Kidney (tissue), 14 donors: ENCODE measurements around the gene CFAP92. TPM values are rescaled to one million over a fixed set of nuclear protein-coding genes. Genes with fewer than 3 reads are reported as not detected.
"Not testable (repeated sequence)": the region's sequence is repeated elsewhere in the genome, so short reads cannot be mapped to it uniquely, and the experiment has no call there.

Source experiments
- DNase-seq, 5 donors: peaks; one replicate each; pipeline ENCODE4 v3.0.0-alpha.2; 2013 to 2020
- FAIRE-seq: peaks from 2 replicates; lab custom pipeline; 2012; peaks lifted over from hg19 to GRCh38; lab: Jason Lieb, UNC
- H3K27ac ChIP-seq, 2 donors: one replicate each; pipeline ENCODE4 v1.7.0; 2013; ENCODE audit warnings: low read depth in 2 of 2, low read length in 2 of 2, inconsistent platforms in 1 of 2
- H3K27me3 ChIP-seq: one replicate; pipeline ENCODE4 v1.7.1; 2013; ENCODE audit warnings: low read length, inconsistent platforms; ENCODE audit not compliant: control insufficient read depth, insufficient read depth
- H3K36me3 ChIP-seq, 3 donors: one replicate each; pipeline versions ENCODE4 v1.7.0 to v1.7.1; 2013; ENCODE audit warnings: low read length in 3 of 3, control low read depth in 1 of 3, inconsistent platforms in 1 of 3; ENCODE audit not compliant: insufficient read depth in 3 of 3, control insufficient read depth in 2 of 3
- H3K4me1 ChIP-seq, 3 donors: one replicate each; pipeline versions ENCODE4 v1.7.0 to v1.7.1; 2013; ENCODE audit warnings: low read length in 3 of 3, inconsistent platforms in 1 of 3, low read depth in 1 of 3; ENCODE audit not compliant: control insufficient read depth in 2 of 3, insufficient read depth in 2 of 3
- H3K4me3 ChIP-seq, 3 donors: one replicate each; pipeline versions ENCODE4 v1.7.0 to v1.8.1; 2013; ENCODE audit warnings: low read length in 3 of 3, control low read depth in 1 of 3, inconsistent platforms in 1 of 3
- H3K9ac ChIP-seq, 3 donors: one replicate each; pipeline versions ENCODE4 v1.7.0 to v1.7.1; 2013; ENCODE audit warnings: low read length in 3 of 3, control low read depth in 1 of 3, inconsistent platforms in 1 of 3
- H3K9me3 ChIP-seq, 3 donors: one replicate each; pipeline versions ENCODE4 v1.7.0 to v1.7.1; 2013; ENCODE audit warnings: low read length in 3 of 3, control low read depth in 1 of 3, inconsistent platforms in 1 of 3; ENCODE audit not compliant: control insufficient read depth in 2 of 3, insufficient read depth in 1 of 3
- CTCF ChIP-seq: IDR thresholded peaks from 3 replicates; pipeline ENCODE4 v1.5.1; 2012; ENCODE audit warnings: mild to moderate bottlenecking, moderate library complexity, borderline replicate concordance; ENCODE audit not compliant: insufficient read depth; ENCODE audit errors: extremely low read depth
- intact Hi-C: fragments of 100-400 bp; cut with DNase I; formaldehyde crosslinking; loops from one replicate; pipeline ENCODE4 v1.11.1; 2022
- polyA plus RNA-seq: library from polyadenylated mRNA; stranded (reverse); fragments of 350-450 nt; fragmentation: Illumina TruSeq; extraction: RNeasy Lipid Tissue Mini Kit (QIAGEN cat#74804); gene quantifications from one replicate; pipeline ENCODE4 v1.2.3, GENCODE V29; 2014; ENCODE audit warnings: low read depth, low replicate concordance; ENCODE audit not compliant: insufficient read depth
- total RNA-seq: library from RNA; stranded (reverse); fragmentation: NEBNext Ultra II Directional; extraction: Animal tissue kit (Norgen Biotek cat#: 25700); gene quantifications from one replicate; pipeline ENCODE4 v1.2.1, GENCODE V29; 2021
- donor health status: control.
- donor health status: control.
- donor health status: control.
- donor health status: control.
- donor health status: control.
- donor health status: DM: yes; HTN: yes; CAD: no.
- donor health status: Normal renal cell carcinoma (clear cell type).

CFAP92 gene
- total and polyA plus RNA-seq, 2 donors from 2014 or later, result 0.56 to 0.60 TPM

GRCh38 chr3:128884992-128885391 lies 108.9 kb downstream of the CFAP92 start:
- TF ChIP-seq CTCF, result no peak
- FAIRE-seq (no peak), DNase-seq (no peak)

GRCh38 chr3:128882719-128883118 lies 111.2 kb downstream of the CFAP92 start:
- no peak for DNase-seq
- no peak for FAIRE-seq
- H3K4me1 ChIP-seq, result peaks cover 0 to 18% (median 10%) of the 10 kb centered on the region in 3 donors
- no peak overlapping the region for H3K4me3 ChIP-seq
- TF ChIP-seq CTCF, result no peak
- H3K9ac ChIP-seq, result no peak overlapping the region
- H3K9me3 ChIP-seq, result no peaks in the 10 kb centered on the region
- H3K27me3 ChIP-seq, result no peaks in the 10 kb centered on the region
- H3K27ac ChIP-seq, result no peak overlapping the region
- intact Hi-C loops, result no loop called here
- peaks cover 0 to 7% (median 0%) of the 10 kb centered on the region in 3 donors for H3K36me3 ChIP-seq

More at GRCh38 chr3:128884992-128885391, 108.9 kb downstream of the CFAP92 start:
- Histone ChIP-seq H3K27ac (no peak overlapping the region), H3K4me1 (peaks cover 0 to 10% (median 2%) of the 10 kb centered on the region in 3 donors), H3K4me3 (no peak overlapping the region), H3K9me3 (no peaks in the 10 kb centered on the region), H3K36me3 (peaks cover 0 to 10% (median 0%) of the 10 kb centered on the region in 3 donors), H3K9ac (no peak overlapping the region), H3K27me3 (no peaks in the 10 kb centered on the region)
- intact Hi-C loops, result no loop called here

GRCh38 chr3:128881576-128881975 lies 112.3 kb downstream of the CFAP92 start:
- peaks cover 0 to 3% (median 0%) of the 10 kb centered on the region in 3 donors for H3K36me3 ChIP-seq
- FAIRE-seq, result no peak
- no peak overlapping the region for H3K9ac ChIP-seq
- no peak for DNase-seq
- H3K27me3 ChIP-seq, result no peaks in the 10 kb centered on the region
- H3K4me3 ChIP-seq, result no peak overlapping the region
- no peak for TF ChIP-seq CTCF
- no peaks in the 10 kb centered on the region for H3K9me3 ChIP-seq
- H3K27ac ChIP-seq, result no peak overlapping the region
- H3K4me1 ChIP-seq, result peaks cover 0 to 18% (median 10%) of the 10 kb centered on the region in 3 donors
- intact Hi-C loops, result no loop called here

GRCh38 chr3:128880455-128880854 lies 113.4 kb downstream of the CFAP92 start:
- H3K4me3 ChIP-seq, result peak overlapping the region; percentile 68 to 96 (median 89)
- H3K36me3 ChIP-seq, H3K9ac ChIP-seq, DNase-seq, H3K9me3 ChIP-seq, H3K27me3 ChIP-seq, intact Hi-C loops, H3K27ac ChIP-seq, FAIRE-seq: not testable (repeated sequence)
- peaks cover 0 to 18% (median 10%) of the 10 kb centered on the region in 3 donors for H3K4me1 ChIP-seq
